ENCODE results near the gene CIC.
A peak's percentile ranks its signal among the peaks of the same experiment; 100 is the strongest.
"Not testable (repeated sequence)": the region's sequence is repeated elsewhere in the genome, so short reads cannot be mapped to it uniquely, and the experiment has no call there.

The CIC gene

GRCh38 chr19:42315024-42315423, 46.0 kb downstream of the CIC start:
- no peak for DNase-seq

- DNase-seq, result no peak
These were observed 47.5 kb downstream of the CIC start for GRCh38 chr19:42316223-42317211.

- no peak for DNase-seq
These were observed 48.5 kb downstream of the CIC start for GRCh38 chr19:42317535-42317934.

- no peak for DNase-seq
These were observed 53.3 kb downstream of the CIC start for GRCh38 chr19:42322305-42322704.

- DNase-seq, result no peak
These were observed 54.4 kb downstream of the CIC start for GRCh38 chr19:42323473-42323851.

GRCh38 chr19:42323852-42324654, 55.0 kb downstream of the CIC start:
- no peak for DNase-seq

- no peak for DNase-seq
These were observed 55.7 kb downstream of the CIC start for GRCh38 chr19:42324655-42325307.

GRCh38 chr19:42325308-42325895, 56.4 kb downstream of the CIC start, which contains the start of gene MEGF8:
TSS of gene MEGF8 (plus strand) at chr19:42325635. CDS start at chr19:42326244, 609 bp downstream.
- peak; percentile 98 for DNase-seq

GRCh38 chr19:42325896-42326771, 57.1 kb downstream of the CIC start:
- peak; percentile 19 for DNase-seq

- DNase-seq, result no peak
These were observed 57.9 kb downstream of the CIC start for GRCh38 chr19:42326969-42327368.

- DNase-seq, result no peak
These were observed 58.3 kb downstream of the CIC start for GRCh38 chr19:42327381-42327780.

- DNase-seq, result no peak
These were observed 59.1 kb downstream of the CIC start for GRCh38 chr19:42328106-42328505.

- DNase-seq, result no peak
These were observed 59.8 kb downstream of the CIC start for GRCh38 chr19:42328854-42329253.

- DNase-seq, result no peak
These were observed 61.2 kb downstream of the CIC start for GRCh38 chr19:42330241-42330711.

- not testable (repeated sequence) for DNase-seq
These were observed 62.3 kb downstream of the CIC start for GRCh38 chr19:42331333-42331732.

- no peak for DNase-seq
These were observed 63.0 kb downstream of the CIC start for GRCh38 chr19:42332059-42332458.

GRCh38 chr19:42333018-42333417, 64.0 kb downstream of the CIC start:
- no peak for DNase-seq

GRCh38 chr19:42333975-42334696, 65.1 kb downstream of the CIC start:
- DNase-seq, result no peak

GRCh38 chr19:42334697-42335373, 65.8 kb downstream of the CIC start:
- DNase-seq, result no peak

GRCh38 chr19:42335374-42335936, 66.4 kb downstream of the CIC start:
- no peak for DNase-seq
